ENCODE data around the gene NPY5R. TPM values are rescaled to one million over a fixed set of nuclear protein-coding genes. Genes with fewer than 3 reads are reported as not detected.

NPY5R gene
- total RNA-seq (2014; rRNA removed): not detected in 2 replicates
- polyA plus RNA-seq (2012): not detected

GRCh38 chr4:163343604-163344146, at the start of gene NPY5R:
NPY5R (plus strand) TSS chr4:163343892; CDS start chr4:163350274, 6,382 bp downstream.
- DNase-seq (ENCODE audit: low read depth): no peak

DNA sequence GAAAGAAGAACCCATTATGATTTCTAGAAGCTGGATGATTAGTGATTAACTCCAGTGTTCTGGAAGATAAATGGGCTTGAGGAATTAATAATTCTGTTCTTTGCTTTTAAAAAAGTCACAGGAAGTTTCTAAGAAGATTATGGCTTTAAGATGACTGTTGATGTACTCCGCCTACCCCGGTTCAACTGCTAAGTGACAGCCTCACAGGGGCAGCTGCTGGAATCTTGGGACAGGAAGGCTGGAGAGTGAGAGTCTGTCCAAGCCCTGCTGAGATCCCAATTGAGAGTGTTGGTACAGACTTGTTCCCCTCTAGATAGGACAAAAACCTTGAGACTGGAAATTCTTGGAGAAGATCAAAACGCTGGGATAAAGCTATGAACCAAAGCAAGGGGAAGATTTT, 48.6 kb upstream of the NPY5R start:
- no peak for DNase-seq (ENCODE audit: low read depth)

GRCh38 chr4:163300445-163300844, 43.2 kb upstream of the NPY5R start:
- DNase-seq (ENCODE audit: low read depth): no peak

DNA sequence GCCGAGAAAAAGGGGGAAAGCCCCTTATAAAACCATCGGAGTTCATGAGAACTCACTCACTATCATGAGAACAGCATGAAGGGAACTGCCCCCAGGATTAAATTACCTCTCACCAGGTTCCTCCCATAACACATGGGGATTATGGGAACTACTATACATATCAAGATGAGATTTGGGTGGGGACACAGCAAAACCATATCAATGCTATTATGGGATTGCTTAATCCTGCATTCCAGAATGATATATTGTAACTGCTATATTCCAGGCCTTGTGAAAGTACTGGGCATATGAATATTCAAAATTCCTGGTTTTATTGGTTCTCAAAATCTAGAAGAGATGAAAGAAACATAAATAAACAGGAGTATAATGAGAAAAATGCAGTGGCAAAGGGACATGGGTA, 40.6 kb upstream of the NPY5R start:
- DNase-seq (ENCODE audit: low read depth): no peak

- no peak for DNase-seq (ENCODE audit: low read depth)
Measured at GRCh38 chr4:163309466-163309865, 34.2 kb upstream of the NPY5R start.

DNA sequence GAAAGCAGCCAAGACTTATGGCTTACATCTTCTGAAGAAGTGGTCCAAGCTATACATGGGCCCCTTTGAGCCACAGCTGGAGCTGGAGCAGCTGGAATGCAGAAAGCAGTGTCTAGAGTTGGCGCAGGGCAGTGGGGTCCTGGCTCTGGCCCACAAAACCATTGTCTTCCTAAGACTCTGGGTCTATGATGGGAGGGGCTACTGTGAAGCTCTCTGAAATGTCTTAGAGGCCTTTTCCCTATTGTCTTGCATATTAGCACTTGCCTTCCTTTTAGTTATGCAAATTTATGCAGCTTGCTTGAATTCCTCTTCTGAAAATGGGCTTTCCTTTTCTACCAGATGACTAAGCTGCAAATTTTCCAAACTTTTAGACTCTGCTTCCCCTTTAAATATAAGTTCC, 26.6 kb upstream of the NPY5R start:
- DNase-seq (ENCODE audit: low read depth): no peak

- DNase-seq (ENCODE audit: low read depth): no peak
Measured at GRCh38 chr4:163330916-163331628, 12.6 kb upstream of the NPY5R start.

- no peak for DNase-seq (ENCODE audit: low read depth)
Measured at GRCh38 chr4:163331629-163332376, 11.9 kb upstream of the NPY5R start.

GRCh38 chr4:163332526-163333406, 10.9 kb upstream of the NPY5R start, which contains the start of gene NPY1R:
NPY1R (minus strand) TSS chr4:163332596; CDS start chr4:163326554, 6,042 bp downstream.
- peak; percentile 82 for DNase-seq (ENCODE audit: low read depth)

DNA sequence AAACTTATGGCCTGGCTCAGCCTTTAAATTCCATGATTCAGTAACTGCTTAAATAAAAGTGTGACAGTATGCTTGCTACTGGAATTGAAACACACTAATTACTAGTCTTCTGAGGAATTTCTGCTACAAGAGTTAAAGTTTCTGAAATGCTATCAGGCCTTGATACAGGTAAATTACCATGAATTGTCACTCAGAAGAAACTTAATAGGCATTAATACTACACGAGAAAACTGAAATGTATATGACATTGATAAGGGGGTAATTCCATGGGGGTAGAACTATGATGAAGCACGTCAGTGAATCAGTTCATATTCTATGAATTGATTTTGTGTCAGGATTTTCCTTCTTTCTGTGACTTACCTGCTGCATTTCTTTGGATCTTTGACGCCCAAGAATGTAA, 8.3 kb upstream of the NPY5R start:
- no peak for DNase-seq (ENCODE audit: low read depth)

DNA sequence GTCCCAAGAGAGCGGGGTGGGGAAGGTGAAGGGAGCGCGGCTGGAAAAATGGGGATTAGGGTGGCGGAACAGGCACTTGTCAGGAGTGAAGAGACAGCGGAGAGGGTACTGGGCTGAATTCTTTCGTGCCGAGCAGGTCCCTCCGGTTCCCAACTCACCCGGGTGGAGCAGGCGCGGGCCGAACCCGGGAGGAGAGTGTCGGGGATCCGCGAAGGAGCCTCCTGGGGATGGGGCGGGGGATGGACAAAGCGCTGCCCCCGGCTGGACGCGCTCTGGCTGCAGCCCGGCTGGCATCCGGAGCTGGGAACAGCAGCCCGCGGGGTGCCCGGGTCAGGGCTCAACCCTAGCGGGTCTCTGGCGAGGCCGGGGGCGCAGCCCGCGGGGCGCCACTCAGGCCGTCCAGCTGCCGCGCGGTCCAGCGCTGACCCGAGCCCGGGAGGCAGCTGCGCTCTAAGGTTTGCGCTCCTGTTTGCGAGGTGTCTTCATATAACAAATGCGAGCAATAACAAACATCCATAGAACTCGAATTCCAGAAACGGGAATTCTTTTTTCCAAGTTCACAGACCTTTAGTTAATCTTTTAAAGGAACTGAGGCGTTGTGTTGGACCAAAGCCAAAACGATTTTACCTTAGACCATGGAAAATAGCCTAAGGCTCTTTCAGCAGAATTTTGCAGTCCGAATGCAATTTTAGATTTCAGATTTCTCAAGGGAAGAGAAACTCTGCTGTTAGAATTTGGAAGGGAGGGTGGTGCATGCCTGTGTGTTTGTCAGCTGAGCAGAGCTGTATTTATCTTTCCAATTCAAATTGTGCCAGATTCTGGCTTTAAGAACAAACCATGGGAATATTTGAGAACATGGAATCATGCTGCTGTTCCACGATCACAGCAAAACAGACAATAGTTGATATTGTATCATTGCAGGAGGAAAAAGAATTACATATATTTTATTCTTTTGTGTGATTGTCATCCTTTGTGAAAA, 744 bp downstream of the NPY5R start:
- DNase-seq (ENCODE audit: low read depth): no peak

DNA sequence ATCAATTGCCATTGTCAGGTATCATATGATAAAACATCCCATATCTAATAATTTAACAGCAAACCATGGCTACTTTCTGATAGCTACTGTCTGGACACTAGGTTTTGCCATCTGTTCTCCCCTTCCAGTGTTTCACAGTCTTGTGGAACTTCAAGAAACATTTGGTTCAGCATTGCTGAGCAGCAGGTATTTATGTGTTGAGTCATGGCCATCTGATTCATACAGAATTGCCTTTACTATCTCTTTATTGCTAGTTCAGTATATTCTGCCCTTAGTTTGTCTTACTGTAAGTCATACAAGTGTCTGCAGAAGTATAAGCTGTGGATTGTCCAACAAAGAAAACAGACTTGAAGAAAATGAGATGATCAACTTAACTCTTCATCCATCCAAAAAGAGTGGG, 7.0 kb downstream of the NPY5R start:
- DNase-seq (ENCODE audit: low read depth): no peak

DNA sequence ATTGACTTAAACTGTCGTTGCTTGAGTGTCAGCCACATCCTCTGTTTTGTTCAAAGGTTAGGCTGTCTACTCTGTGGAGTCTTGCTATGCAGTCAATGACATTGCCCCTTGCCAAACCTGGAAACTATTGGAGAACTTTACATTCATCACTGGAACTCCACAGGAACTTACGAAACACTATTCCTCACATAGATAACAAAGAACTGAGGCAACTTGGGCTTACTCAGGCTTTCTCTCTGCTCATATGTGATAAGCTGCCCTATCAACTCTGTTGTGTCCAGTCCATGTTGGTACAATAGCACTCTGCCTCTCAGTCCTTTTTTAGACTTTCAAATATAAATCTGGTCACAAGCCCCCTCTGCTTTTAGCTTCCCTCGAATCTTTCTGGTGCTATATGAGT, 9.4 kb downstream of the NPY5R start:
- DNase-seq (ENCODE audit: low read depth): no peak

DNA sequence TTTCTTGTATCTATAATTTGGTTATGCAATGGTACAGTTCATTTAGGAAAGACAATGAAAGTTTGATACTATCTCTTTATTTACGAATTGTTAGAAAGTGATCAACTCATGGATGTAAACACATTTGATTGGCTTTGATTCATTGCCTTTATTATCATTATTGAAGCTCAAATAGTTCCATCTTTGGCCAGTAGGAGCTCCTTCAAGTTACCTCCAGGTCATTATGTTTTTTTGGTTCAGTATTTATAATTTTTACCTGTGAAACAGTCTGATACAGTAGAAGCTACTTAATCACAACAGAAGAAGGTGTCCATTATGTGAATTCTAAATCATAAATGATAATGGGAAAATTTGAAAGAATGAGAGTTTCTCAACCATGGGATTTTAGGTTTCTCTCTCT, 12.4 kb downstream of the NPY5R start:
- no peak for DNase-seq (ENCODE audit: low read depth)

GRCh38 chr4:163367651-163368050, 24.0 kb downstream of the NPY5R start:
- no peak for DNase-seq (ENCODE audit: low read depth)

DNA sequence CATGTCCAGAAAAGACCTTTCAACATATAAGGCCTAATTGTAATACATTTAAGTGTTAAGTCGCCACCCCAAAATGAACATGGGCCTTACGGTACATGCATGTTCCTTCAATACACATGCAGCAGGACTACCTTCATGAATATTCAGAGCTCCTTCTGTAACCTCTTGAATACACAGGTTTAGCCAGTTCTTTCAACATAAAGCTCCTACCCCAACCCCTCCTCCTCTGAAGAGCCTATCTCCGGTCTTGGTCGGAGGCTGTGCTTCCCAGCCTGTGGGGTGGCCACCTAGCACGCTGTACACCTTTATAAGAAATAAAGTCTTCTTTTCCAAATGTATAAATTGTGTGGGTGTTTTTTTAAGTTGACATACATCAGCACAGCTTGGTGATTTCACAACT, 28.3 kb downstream of the NPY5R start:
- no peak for DNase-seq (ENCODE audit: low read depth)

- no peak for DNase-seq (ENCODE audit: low read depth)
Measured at GRCh38 chr4:163378661-163379060, 35.0 kb downstream of the NPY5R start.

DNA sequence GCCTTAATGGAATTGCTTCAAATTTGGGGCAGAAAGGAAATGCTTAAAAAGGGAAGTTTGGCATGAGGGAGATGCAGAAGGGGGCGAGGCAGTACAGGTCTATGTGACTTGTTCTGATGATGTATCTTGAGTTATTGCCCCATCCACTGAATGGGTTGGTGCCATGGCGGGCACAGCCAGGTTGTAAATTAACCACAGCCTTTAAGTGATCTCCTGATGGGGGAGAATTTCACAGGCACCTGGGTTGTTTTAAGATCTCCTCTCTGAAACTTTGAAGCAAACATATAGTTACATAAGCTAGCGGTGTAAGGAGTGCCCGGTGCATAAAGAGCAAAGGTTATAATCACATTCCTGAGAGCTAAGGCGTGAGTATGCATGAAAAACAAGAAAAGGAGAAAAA, 37.0 kb downstream of the NPY5R start:
- no peak for DNase-seq (ENCODE audit: low read depth)

DNA sequence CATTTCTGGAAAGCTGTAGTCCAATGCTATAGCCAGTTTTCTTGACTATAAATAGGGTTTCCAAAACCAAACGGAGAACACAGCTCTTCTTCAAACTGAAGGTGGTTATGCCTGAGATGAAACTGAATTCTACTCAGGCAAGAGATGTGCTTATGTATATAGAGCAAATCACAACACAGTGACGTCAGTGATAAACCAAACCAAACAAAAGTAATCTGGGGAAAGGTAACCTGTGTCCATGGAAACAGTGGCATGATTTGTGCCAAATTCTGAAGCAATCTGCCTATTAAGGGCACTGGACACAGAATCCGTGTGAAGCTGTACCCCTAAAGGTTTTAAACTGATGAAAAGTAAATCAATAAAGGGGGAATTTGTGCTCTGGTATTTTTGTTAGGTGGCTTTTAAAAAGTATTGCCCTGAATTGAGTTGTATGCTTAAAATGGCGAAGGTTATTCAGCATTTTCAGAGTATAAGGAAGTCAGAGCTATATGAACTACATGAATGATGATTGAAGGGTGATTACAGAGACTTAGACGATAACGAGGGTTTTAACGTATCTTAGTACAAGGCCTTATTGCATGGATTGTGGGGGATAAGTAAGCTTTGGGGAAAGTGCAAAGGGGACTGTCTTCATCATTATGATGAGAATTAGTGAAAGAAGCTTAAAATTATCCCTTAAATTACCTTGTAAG, 38.6 kb downstream of the NPY5R start:
- no peak for DNase-seq (ENCODE audit: low read depth)

- DNase-seq (ENCODE audit: low read depth): no peak
Measured at GRCh38 chr4:163384434-163384833, 40.7 kb downstream of the NPY5R start.

Measured in LHCN-M2 (cell line).